ENCODE results near the gene TEX35. TPM values are rescaled to one million over a fixed set of nuclear protein-coding genes. Genes with fewer than 3 reads are reported as not detected.

Gene TEX35
- total RNA-seq, 1 experiment from 2014 or later = not detected

DNA sequence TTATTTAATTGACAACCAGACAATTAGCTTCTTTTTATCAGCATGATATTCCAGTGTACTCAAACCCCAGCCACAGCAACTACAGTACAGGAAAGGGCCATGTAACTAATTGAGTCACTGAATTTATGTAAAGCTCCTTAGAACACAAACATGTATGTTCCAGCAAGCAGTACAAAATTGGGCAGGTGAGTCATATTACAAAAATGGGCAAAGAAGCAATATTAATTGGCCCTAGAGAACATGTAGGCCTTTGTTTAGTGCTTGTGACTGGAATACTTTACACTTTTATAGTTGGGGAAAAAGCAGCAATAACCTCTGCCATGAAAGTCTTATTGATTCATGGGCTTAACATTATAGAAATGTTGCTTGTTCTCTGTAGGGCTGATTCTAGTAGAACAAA, 47.9 kb upstream of the TEX35 start:
- Histone ChIP-seq H3K9ac (ENCODE audit: low read length) (no peak overlapping the region), H3K4me2 (ENCODE audit: low read length) (no peak overlapping the region), H4K20me1 (ENCODE audit: insufficient read depth) (no peaks in the 10 kb centered on the region), H3K36me3 (ENCODE audit: control insufficient read depth in 1 of 2, insufficient read depth in 2 of 2, low read length in 2 of 2) (no peaks in the 10 kb centered on the region; a peak in 1 of 4 replicates), H3K9me3 (ENCODE audit: control insufficient read depth in 1 of 2, insufficient read depth in 1 of 2, low read depth in 1 of 2, low read length in 2 of 2) (no peaks in the 10 kb centered on the region), H3K4me3 (replicated peaks in 1 of 2; ENCODE audit: low read depth in 1 of 2, low read length in 2 of 2) (no peak overlapping the region), H3K27me3 (ENCODE audit: insufficient read depth, low read length) (no peaks in the 10 kb centered on the region), H3K4me1 (ENCODE audit: control insufficient read depth in 1 of 2, insufficient read depth in 2 of 2, low read length in 2 of 2) (no peaks in the 10 kb centered on the region), H2AFZ (ENCODE audit: low read depth, low read length, poor library complexity, severe bottlenecking) (no peak overlapping the region), H3K79me2 (ENCODE audit: insufficient read depth, low read length) (no peaks in the 10 kb centered on the region), H3K27ac (ENCODE audit: low read depth, low read length) (no peak overlapping the region), H3K9me2 (ENCODE audit: insufficient read depth) (no peaks in the 10 kb centered on the region)
- no TSS peak for BruUV-seq (replicated peaks)
- ChIA-PET POLR2A (no interaction called here), RAD21 (ENCODE audit: low non-redundant PET in 1 of 2, low total read pairs in 2 of 2, uncharacterized antibody in 2 of 2, unreplicated experiment in 2 of 2) (no interaction called here), CTCF (interaction anchor here (0.8 kb wide), 1 partner anchor 36 kb away, joined by 3 read pairs; no protein-coding TSS in a partner anchor)
- ATAC-seq (no peak), DNase-seq (ENCODE audit: low read depth, low spot score) (no peak)
- intact Hi-C loops (cut with micrococcal nuclease) = no loop called here
- TF ChIP-seq CBX3 (IDR thresholded peaks at IDR 0.05; ENCODE audit: low read depth) (no peak), YY1 (IDR thresholded peaks at IDR 0.05; ENCODE audit: extremely low read depth, insufficient replicate concordance, low read depth, low read length) (no peak), ZBTB33 (IDR thresholded peaks at IDR 0.05; ENCODE audit: extremely low read depth, insufficient replicate concordance, low read length) (no peak), CEBPB (IDR thresholded peaks at IDR 0.05; ENCODE audit: low read depth) (no peak), POLR2AphosphoS5 (IDR thresholded peaks at IDR 0.05; ENCODE audit: low read depth, low read length) (no peak)

GRCh38 chr1:178467837-178468236, 45.1 kb upstream of the TEX35 start:
- H4K20me1 ChIP-seq (ENCODE audit: insufficient read depth) = no peaks in the 10 kb centered on the region
- no peak overlapping the region for H2AFZ ChIP-seq (ENCODE audit: low read depth, low read length, poor library complexity, severe bottlenecking)
- H3K4me3 ChIP-seq (replicated peaks in 1 of 2; ENCODE audit: low read depth in 1 of 2, low read length in 2 of 2) = no peak overlapping the region
- no peak for TF ChIP-seq MAX (IDR thresholded peaks at IDR 0.05)
- 0 out of 4 replicates have a peak, but pooled peaks cover 2 to 5% of the 10 kb centered on the region in 2 experiments for H3K4me1 ChIP-seq (ENCODE audit: control insufficient read depth in 1 of 2, insufficient read depth in 2 of 2, low read length in 2 of 2)
- H3K9me2 ChIP-seq (ENCODE audit: insufficient read depth) = no peaks in the 10 kb centered on the region
- no peaks in the 10 kb centered on the region for H3K27me3 ChIP-seq (ENCODE audit: insufficient read depth, low read length)
- H3K79me2 ChIP-seq (ENCODE audit: insufficient read depth, low read length) = no peaks in the 10 kb centered on the region
- ATAC-seq (no peak), DNase-seq (ENCODE audit: low read depth, low spot score) (no peak)
- no peaks in the 10 kb centered on the region for H3K9me3 ChIP-seq (ENCODE audit: control insufficient read depth in 1 of 2, insufficient read depth in 1 of 2, low read depth in 1 of 2, low read length in 2 of 2)
- no peak overlapping the region for H3K4me2 ChIP-seq (ENCODE audit: low read length)
- no TSS peak for BruUV-seq (replicated peaks)
- ChIA-PET POLR2A (no interaction called here), RAD21 (ENCODE audit: low non-redundant PET in 1 of 2, low total read pairs in 2 of 2, uncharacterized antibody in 2 of 2, unreplicated experiment in 2 of 2) (no interaction called here), CTCF (no interaction called here)
- no peaks in the 10 kb centered on the region; a peak in 1 of 4 replicates for H3K36me3 ChIP-seq (ENCODE audit: control insufficient read depth in 1 of 2, insufficient read depth in 2 of 2, low read length in 2 of 2)
- intact Hi-C loops (cut with micrococcal nuclease) = no loop called here
- no peak overlapping the region for H3K27ac ChIP-seq (ENCODE audit: low read depth, low read length)
- no peak overlapping the region for H3K9ac ChIP-seq (ENCODE audit: low read length)
